ENCODE data around the gene AGXT2. TPM values are rescaled to one million over a fixed set of nuclear protein-coding genes. Genes with fewer than 3 reads are reported as not detected.

The AGXT2 gene, protein sequence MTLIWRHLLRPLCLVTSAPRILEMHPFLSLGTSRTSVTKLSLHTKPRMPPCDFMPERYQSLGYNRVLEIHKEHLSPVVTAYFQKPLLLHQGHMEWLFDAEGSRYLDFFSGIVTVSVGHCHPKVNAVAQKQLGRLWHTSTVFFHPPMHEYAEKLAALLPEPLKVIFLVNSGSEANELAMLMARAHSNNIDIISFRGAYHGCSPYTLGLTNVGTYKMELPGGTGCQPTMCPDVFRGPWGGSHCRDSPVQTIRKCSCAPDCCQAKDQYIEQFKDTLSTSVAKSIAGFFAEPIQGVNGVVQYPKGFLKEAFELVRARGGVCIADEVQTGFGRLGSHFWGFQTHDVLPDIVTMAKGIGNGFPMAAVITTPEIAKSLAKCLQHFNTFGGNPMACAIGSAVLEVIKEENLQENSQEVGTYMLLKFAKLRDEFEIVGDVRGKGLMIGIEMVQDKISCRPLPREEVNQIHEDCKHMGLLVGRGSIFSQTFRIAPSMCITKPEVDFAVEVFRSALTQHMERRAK
- not detected in 2 replicates for total RNA-seq (2011; cell fraction: chromatin; rRNA removed; ENCODE audit: low replicate concordance)
- not detected in 2 replicates for total RNA-seq (2011; cell fraction: nucleolus; rRNA removed)
- not detected in 2 replicates for total RNA-seq (2011; cell fraction: nucleoplasm; rRNA removed)
- total RNA-seq (2014; rRNA removed) (not detected in 2 replicates), total RNA-seq (2014; rRNA removed; fragmentation: Illumina TruSeq; extraction: Trizol) (not detected in 2 replicates), total RNA-seq (2015; rRNA removed; fragmentation: Illumina TruSeq; extraction: Trizol) (not detected in 2 replicates), total RNA-seq (2021) (not detected in 2 replicates), polyA plus RNA-seq (2011; rRNA removed) (not detected in 2 replicates), polyA plus RNA-seq (2014; fragmentation: Illumina TruSeq; extraction: Trizol) (not detected in 2 replicates), polyA plus RNA-seq (2014; fragmentation: Nextera tagmentation; extraction: Ambion mirVana) (not detected), polyA plus RNA-seq (2014; rRNA removed) (not detected in 2 replicates), polyA minus RNA-seq (2011; rRNA and poly(A)+ RNA removed) (not detected in 2 replicates), Bru-seq, nascent RNA (percentile 3 among the genes with signal in this experiment), BruChase-seq, experiment 1, labeled RNA remaining after a 2-hour chase (percentile 4 among the genes with signal in this experiment), BruChase-seq, experiment 2, labeled RNA remaining after a 6-hour chase (percentile 7 among the genes with signal in this experiment)
- not detected in 2 replicates for polyA plus RNA-seq (2011; cell fraction: cytosol; rRNA removed)
- not detected in 2 replicates for polyA plus RNA-seq (2011; cell fraction: nucleus; rRNA removed)
- not detected in 2 replicates for polyA plus RNA-seq (2012)
- polyA minus RNA-seq (2011; cell fraction: cytosol; rRNA and poly(A)+ RNA removed), result not detected in 2 replicates
- polyA minus RNA-seq (2011; cell fraction: nucleus; rRNA and poly(A)+ RNA removed), result not detected in 2 replicates
- long read RNA-seq, experiment 1, result 0 reads
- long read RNA-seq, experiment 2, result 0 reads
- long read RNA-seq, experiment 3, result 0 reads

DNA sequence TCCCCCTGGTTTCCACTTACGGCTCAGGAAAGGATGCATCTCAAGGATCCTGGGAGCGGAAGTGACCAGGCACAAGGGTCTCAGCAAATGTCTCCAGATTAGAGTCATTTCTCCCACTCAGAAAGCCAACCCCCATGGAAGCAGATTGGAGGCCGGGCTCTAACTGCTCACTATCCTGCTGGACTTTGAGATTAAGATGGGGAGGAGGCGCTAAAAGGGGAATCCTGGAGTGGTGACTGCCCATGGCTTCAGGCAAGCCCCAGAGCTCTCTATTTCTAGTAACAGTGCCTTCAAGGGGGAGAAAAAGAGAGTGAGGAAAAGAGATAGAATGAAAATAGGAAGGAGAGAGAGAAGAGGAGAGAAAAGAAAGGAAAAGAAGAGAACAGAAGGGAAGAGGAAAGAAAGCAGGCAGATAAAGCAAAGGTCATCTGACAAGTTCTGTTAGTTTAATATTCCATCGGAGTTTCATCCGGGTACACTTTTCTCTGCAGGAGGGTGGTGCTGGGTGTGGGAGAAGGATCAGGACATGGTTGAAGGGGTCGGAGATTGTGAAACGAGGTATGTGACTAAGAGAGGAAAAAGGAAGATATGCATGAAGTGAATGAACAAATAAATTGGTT, at the start of gene AGXT2:
TSS of gene AGXT2 (minus strand) at position 165 of the 620 bp plus-strand sequence. CDS start at position 108, 57 bp downstream.
- H3K9me1 ChIP-seq (ENCODE audit: control insufficient read depth, insufficient read depth, low read length), result no peaks in the 10 kb centered on the region
- CTCF ChIA-PET (ENCODE audit: low intra/inter-chr PET ratio), result no interaction called here
- DNase-seq (ENCODE audit: extremely low read depth in 1 of 4, low spot score in 3 of 4) (no peak), FAIRE-seq (no peak), ATAC-seq (no peak)
- H3K4me2 ChIP-seq (ENCODE audit: insufficient read depth, low read length), result no peak within 1 kb of the TSS
- no peaks in the 10 kb centered on the region for H4K20me1 ChIP-seq (replicated peaks; ENCODE audit: control insufficient read depth, insufficient read depth, low read length)
- TF ChIP-seq, protein P1, sequence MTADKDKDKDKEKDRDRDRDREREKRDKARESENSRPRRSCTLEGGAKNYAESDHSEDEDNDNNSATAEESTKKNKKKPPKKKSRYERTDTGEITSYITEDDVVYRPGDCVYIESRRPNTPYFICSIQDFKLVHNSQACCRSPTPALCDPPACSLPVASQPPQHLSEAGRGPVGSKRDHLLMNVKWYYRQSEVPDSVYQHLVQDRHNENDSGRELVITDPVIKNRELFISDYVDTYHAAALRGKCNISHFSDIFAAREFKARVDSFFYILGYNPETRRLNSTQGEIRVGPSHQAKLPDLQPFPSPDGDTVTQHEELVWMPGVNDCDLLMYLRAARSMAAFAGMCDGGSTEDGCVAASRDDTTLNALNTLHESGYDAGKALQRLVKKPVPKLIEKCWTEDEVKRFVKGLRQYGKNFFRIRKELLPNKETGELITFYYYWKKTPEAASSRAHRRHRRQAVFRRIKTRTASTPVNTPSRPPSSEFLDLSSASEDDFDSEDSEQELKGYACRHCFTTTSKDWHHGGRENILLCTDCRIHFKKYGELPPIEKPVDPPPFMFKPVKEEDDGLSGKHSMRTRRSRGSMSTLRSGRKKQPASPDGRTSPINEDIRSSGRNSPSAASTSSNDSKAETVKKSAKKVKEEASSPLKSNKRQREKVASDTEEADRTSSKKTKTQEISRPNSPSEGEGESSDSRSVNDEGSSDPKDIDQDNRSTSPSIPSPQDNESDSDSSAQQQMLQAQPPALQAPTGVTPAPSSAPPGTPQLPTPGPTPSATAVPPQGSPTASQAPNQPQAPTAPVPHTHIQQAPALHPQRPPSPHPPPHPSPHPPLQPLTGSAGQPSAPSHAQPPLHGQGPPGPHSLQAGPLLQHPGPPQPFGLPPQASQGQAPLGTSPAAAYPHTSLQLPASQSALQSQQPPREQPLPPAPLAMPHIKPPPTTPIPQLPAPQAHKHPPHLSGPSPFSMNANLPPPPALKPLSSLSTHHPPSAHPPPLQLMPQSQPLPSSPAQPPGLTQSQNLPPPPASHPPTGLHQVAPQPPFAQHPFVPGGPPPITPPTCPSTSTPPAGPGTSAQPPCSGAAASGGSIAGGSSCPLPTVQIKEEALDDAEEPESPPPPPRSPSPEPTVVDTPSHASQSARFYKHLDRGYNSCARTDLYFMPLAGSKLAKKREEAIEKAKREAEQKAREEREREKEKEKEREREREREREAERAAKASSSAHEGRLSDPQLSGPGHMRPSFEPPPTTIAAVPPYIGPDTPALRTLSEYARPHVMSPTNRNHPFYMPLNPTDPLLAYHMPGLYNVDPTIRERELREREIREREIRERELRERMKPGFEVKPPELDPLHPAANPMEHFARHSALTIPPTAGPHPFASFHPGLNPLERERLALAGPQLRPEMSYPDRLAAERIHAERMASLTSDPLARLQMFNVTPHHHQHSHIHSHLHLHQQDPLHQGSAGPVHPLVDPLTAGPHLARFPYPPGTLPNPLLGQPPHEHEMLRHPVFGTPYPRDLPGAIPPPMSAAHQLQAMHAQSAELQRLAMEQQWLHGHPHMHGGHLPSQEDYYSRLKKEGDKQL (CRISPR knock-in tag; IDR thresholded peaks at IDR 0.05; ENCODE audit: borderline replicate concordance), result no peak
- no peak for TF ChIP-seq ZNF79 (CRISPR knock-in tag; IDR thresholded peaks at IDR 0.05; ENCODE audit: low read depth)
- no peak for TF ChIP-seq TCF7 (IDR thresholded peaks at IDR 0.05; ENCODE audit: borderline replicate concordance)
- TF ChIP-seq ZBTB8A (IDR thresholded peaks at IDR 0.05; ENCODE audit: partially characterized antibody), result no peak
- TF ChIP-seq ZNF146 (CRISPR knock-in tag; IDR thresholded peaks at IDR 0.05; ENCODE audit: unreplicated experiment), result no peak
- TF ChIP-seq, protein P2, sequence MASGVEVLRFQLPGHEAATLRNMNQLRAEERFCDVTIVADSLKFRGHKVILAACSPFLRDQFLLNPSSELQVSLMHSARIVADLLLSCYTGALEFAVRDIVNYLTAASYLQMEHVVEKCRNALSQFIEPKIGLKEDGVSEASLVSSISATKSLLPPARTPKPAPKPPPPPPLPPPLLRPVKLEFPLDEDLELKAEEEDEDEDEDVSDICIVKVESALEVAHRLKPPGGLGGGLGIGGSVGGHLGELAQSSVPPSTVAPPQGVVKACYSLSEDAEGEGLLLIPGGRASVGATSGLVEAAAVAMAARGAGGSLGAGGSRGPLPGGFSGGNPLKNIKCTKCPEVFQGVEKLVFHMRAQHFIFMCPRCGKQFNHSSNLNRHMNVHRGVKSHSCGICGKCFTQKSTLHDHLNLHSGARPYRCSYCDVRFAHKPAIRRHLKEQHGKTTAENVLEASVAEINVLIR (CRISPR knock-in tag; IDR thresholded peaks at IDR 0.05), result no peak
- TF ChIP-seq ARID1B (IDR thresholded peaks at IDR 0.05), result no peak
- no peak for TF ChIP-seq ZNF551 (CRISPR knock-in tag; IDR thresholded peaks at IDR 0.05)
- no peak for TF ChIP-seq ZNF184 (CRISPR knock-in tag; IDR thresholded peaks at IDR 0.05)
- TF ChIP-seq RNF2 (IDR thresholded peaks at IDR 0.05), result no peak
- TF ChIP-seq CBFA2T3 (IDR thresholded peaks at IDR 0.05), result no peak
- TF ChIP-seq TGIF2 (CRISPR knock-in tag; IDR thresholded peaks at IDR 0.05), result no peak
- no peaks in the 10 kb centered on the region for H3K79me2 ChIP-seq (ENCODE audit: control insufficient read depth, insufficient read depth, low read length)
- no peak within 1 kb of the TSS for H2AFZ ChIP-seq (ENCODE audit: low read depth, low read length)
- no peaks in the 10 kb centered on the region for H3K4me1 ChIP-seq (replicated peaks in 1 of 2; ENCODE audit: control insufficient read depth in 2 of 2, insufficient read depth in 2 of 2, low read length in 2 of 2)
- no peak within 1 kb of the TSS for H3K27ac ChIP-seq (ENCODE audit: extremely low read depth, low read depth, low read length)
- POLR2A ChIA-PET, result no interaction called here
- H3K36me3 ChIP-seq (ENCODE audit: control insufficient read depth, insufficient read depth, low read length), result no peaks in the 10 kb centered on the region
- no TSS peak for BruUV-seq (replicated peaks)
- intact Hi-C loops (cut with micrococcal nuclease), result no loop called here
- under 1% methylated on average over 8 of the region's 8 CpGs for WGBS (ENCODE audit: insufficient coverage, low coverage, missing lambda C conversion rate)
- no peaks in the 10 kb centered on the region for H3K9me3 ChIP-seq (replicated peaks; ENCODE audit: control insufficient read depth, insufficient read depth, low read depth, low read length)
- no peak within 1 kb of the TSS for H3K4me3 ChIP-seq
- in situ Hi-C loops (cut with MboI), result no loop called here
- H3K27me3 ChIP-seq (ENCODE audit: control insufficient read depth in 2 of 2, insufficient read depth in 2 of 2, low read length in 2 of 2), result peaks cover 11 to 27% of the 10 kb centered on the region in 2 experiments; a peak in 4 of 5 replicates
- H3K9ac ChIP-seq (ENCODE audit: insufficient read depth in 1 of 2, low read depth in 2 of 2, low read length in 2 of 2), result no peak within 1 kb of the TSS

All from K562 (cell line).